HG03520 (cell line): ENCODE results near the gene SPOCK2.
"Not testable (repeated sequence)": the region's sequence is repeated elsewhere in the genome, so short reads cannot be mapped to it uniquely, and the experiment has no call there.

ENCODE experiments used
- ATAC-seq: cut with Tn5 transposase; IDR thresholded peaks from one replicate; pipeline ENCODE4 v1.9.1; 2021; ENCODE audit warnings: mild to moderate bottlenecking, moderate library complexity; ENCODE audit not compliant: unreplicated experiment

The SPOCK2 gene

GRCh38 chr10:72087969-72088888 is at the start of gene SPOCK2:
Gene SPOCK2, minus strand, starts transcription at chr10:72088551. Its CDS starts 223 bp downstream, at chr10:72088328.
- no peak for ATAC-seq

DNA sequence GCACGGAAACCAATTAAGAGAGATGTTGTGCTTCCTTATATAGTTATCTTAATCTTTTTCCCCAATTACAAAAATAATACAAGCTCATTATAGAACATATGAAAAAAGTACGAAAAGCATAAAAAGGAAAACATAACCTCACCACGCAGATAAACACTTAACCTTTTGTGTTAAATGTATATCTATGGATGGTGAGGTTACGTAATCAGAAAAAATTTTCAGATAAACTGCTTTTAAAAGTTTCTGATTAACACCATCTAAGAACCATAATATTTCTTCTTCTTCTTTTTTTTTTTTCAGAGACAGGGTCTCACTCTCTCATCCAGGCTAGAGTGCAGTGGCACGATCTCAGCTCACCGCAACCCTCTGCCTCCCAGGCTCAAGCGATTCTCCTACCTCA is 49.2 kb upstream of the SPOCK2 start:
- ATAC-seq, result no peak

GRCh38 chr10:72136225-72136624 is 47.9 kb upstream of the SPOCK2 start:
- ATAC-seq, result not testable (repeated sequence)

DNA sequence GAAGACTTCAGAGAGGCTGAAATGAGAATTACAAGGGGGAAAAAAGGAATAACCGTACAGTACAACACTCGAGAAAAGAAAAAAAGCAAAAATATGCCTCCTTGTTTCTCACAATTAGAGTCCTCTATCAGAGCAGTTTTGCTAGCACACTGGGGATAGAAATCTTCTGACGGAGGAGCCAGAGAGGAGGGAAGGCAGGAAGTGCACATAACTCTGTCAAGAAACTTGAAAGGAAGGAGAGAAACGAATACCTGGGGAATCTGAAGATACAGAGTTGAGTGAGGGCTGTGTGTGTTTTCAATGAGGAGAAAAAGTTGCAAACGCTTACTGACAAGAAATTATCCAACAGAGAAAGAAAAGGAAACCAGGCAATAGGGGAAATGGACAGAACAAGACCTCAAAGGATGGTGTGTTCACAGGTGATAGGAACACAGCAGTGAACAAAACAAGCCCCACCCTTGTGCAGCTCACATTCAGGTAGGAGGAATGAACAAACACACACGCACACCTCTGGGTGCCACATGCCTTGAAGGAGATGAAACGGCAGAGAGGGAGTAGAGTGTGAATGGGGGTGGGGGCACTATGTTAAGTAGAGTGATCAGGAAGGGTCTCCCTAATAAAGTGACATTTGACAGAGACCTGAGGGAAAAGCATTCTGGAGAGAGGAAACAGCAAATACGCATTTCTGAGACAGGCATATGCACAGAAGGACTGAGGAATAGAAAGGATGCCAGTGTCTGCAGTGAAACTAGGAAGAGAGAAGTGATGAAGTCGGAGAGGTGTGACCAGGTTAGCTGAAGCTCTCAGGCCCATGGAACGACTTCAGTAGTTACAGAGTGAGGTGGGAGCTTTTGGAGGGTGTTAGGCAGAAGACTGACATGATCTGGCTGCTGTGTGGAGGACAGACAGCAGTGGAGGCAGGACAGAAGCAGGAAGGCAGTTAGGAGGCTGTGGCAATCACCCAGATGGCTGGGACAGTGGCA is 46.7 kb upstream of the SPOCK2 start:
- no peak for ATAC-seq

DNA sequence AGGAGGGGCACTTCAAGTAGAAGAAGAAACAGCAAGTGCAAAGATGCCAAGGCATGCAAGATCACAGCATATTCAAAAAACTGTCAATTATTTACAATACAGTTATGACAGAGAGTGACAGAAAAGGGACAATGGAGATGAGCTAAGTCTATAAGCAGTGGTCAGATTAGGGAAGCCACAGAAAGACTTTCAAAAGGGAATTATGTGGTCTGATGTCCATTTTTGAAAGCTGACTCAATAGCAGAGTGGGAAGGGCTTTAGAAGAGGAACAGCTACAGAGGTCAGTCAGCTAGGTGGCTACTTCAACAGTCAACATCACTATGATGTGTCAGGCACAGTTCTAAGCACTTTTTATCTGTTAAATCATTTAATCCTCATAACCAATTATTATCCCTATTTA is 45.2 kb upstream of the SPOCK2 start:
- ATAC-seq, result peak; percentile 62

DNA sequence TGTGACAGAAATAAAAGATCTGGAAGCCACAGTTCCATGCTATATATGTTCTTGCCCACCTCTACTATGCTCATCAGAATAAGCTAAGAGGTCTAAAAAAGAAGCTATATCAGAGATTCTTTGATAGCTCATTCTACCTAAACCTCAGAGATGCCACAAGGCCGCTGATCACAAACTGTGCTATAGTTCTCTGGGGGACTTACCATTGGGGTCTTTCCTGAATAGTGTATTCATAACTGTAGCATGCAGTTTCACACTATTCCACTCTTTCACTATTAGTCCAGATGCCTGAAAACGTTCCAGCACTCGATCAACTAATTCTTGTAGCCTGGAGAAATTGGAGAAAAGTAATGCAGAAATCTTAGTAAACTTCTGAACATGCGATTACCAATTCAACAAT is 44.5 kb upstream of the SPOCK2 start:
- no peak for ATAC-seq

DNA sequence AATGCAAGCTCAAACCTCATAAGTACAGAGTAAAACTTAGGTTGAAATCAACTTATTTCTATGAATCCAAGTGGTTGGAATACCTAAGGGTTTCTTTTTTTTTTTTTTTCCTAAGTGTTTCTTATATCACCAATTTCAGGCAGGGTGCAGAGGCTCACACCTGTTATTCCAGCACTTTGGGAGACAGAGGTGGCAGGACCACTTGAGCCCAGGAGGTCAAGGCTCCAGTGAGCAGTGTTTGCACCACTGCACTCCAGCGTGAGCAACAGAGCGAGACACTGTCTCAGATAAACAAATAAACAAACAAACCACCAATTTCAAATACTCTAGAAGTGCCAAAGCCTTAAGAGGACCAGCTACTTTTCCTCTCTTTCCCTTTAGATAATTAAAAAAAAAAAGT is 39.2 kb upstream of the SPOCK2 start:
- no peak for ATAC-seq

GRCh38 chr10:72126872-72127232 is 38.5 kb upstream of the SPOCK2 start:
- no peak for ATAC-seq

GRCh38 chr10:72126184-72126871 is 38.0 kb upstream of the SPOCK2 start:
- ATAC-seq, result no peak

DNA sequence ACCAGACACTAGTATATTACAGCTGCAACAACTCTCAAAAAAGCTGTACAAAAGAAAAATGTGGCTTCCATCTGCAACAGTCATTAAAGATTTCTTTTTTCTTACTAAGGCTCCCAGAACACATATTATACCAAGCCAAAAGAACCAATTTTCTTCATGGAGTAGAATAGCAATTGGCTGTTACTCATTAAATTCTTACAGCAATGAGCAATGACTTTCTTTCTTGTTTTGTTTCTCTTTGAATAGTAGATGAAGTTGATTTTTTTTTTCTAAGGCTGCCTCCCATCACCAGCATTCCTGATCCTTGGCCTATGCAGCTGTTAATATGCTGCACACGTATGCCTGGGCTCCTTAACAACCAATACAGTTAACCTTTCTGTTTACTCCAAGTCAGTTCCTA is 36.6 kb upstream of the SPOCK2 start:
- ATAC-seq, result no peak

DNA sequence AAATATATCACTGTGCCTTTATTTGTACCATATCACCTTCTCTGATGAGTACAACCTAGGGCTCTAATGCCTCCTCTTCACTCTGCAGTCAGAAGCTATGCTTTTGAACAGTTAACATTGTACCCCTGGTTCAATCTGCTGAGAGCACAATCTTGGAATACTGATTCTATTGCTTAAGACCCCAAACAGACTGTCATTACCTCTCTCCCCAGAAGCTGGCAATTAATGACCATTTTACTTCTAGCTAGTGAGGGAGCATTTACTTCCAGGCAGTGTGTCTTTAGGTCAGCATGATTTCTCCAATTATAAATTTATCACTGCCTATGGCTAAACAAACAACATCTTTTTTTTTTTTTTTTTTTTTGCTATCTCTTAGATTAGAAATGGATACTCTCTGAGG is 36.0 kb upstream of the SPOCK2 start:
- no peak for ATAC-seq

GRCh38 chr10:72123616-72124015 is 35.3 kb upstream of the SPOCK2 start:
- ATAC-seq, result no peak

DNA sequence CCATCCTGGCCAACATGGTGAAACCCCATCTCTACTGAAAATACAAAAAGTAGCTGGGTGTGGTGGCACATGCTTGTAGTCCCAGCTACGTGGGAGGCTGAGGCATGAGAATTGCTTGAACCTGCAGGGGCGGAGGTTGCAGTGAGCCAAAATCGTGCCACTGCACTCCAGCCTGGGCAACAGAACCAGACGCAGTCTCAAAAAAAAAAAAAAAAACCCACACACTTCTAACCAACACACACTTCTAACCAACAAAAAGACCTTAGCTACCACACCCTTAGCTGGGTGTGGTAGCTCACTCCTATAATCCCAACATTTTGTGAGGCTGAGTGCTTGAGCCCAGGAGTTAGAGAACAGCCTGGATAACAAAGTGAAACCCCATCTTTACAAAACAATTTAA is 33.9 kb upstream of the SPOCK2 start:
- no peak for ATAC-seq

DNA sequence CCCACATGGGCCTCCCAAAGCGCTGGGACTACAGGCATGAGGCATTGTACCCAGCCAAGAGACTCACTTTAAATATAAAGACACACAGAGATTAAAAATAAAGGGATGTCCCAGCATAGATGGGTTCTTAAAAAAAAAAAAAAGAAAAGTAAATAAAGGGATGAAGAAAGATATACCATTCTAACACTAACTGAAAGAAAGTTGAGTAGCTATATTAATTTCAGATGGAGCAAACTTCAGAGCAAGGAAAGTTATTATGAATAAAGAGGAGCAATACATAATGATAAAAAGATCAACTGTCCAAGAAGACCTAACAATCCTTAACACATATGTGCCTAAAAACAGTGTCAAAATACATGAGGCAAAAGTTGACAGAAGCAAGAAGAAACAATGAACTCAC is 33.0 kb upstream of the SPOCK2 start:
- no peak for ATAC-seq

DNA sequence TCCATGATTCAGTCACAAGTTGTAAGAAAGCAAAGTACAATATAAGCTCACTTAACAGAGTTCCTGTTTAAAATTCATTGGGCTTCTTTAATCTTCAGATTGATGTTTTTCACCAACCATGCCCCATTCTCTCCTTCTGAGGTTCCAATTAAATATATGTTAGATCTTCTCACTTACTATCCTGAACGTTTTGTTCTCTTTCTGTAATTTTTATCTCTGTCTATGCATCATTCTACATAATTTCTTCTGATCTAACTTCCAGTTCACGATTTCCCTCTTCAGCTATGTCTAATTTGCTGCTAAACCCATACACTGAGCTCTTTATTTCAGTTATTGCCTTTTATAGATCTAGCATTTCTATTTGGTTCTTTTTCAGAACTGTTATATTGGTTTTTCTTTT is 28.0 kb upstream of the SPOCK2 start:
- ATAC-seq, result no peak

- ATAC-seq, result no peak
These were observed 26.5 kb upstream of the SPOCK2 start for GRCh38 chr10:72114706-72115450.

DNA sequence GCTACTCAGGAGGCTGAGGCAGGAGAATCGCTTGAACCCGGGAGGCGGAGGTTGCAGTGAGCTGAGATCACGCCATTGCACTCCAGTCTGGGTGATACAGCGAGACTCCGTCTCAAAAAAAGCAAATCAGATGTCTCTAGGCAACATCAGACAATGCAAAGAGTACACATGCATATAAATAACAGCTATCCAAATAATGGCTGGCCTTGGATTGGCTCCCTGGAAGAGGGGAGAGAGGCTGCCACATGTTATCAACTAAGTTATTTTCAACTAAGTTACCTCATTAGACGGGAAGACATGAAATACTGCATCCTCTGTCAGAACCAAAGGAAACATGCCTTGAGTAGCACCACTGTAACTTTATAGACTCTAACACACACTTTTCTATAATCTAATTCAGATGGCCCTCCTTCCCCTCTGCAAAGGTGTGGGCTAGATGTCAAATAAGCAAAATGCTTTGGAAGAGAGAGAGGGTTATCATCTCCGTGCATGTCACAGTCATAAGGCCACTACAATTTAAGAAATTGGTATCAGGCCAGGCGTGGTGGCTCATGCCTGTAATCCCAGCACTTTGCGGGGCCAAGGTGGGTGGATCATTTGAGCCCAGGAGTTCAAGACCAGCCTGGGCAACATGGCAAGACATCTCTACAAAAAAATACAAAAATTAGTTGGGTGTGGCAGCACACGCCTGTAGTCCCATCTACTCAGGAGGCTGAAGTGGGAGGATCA is 22.5 kb upstream of the SPOCK2 start:
- no peak for ATAC-seq

DNA sequence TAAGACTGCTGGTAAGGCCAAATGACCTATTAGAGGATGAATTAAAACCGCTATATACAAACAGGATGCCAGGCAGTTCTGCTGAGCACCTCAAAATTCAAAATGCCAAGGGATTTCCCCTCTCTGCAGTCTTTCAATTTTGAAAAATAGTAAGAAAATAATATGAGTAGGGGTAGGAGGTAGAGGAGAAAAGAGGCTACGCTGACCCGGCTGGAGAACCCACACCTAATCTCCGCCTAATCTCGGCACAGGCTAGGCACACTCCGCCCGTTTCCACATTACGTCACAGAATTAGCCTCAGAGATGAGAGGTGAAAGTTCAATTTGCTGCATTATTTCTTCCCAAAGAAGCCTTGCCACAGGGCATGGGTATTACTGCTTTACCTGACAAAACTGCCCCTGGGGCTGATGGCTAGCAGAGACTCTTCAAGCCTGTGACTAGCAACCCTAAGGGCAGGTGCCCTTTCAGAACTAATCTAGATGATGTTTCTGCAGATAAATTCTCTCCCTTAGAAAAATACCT is 21.3 kb upstream of the SPOCK2 start:
- ATAC-seq, result no peak

DNA sequence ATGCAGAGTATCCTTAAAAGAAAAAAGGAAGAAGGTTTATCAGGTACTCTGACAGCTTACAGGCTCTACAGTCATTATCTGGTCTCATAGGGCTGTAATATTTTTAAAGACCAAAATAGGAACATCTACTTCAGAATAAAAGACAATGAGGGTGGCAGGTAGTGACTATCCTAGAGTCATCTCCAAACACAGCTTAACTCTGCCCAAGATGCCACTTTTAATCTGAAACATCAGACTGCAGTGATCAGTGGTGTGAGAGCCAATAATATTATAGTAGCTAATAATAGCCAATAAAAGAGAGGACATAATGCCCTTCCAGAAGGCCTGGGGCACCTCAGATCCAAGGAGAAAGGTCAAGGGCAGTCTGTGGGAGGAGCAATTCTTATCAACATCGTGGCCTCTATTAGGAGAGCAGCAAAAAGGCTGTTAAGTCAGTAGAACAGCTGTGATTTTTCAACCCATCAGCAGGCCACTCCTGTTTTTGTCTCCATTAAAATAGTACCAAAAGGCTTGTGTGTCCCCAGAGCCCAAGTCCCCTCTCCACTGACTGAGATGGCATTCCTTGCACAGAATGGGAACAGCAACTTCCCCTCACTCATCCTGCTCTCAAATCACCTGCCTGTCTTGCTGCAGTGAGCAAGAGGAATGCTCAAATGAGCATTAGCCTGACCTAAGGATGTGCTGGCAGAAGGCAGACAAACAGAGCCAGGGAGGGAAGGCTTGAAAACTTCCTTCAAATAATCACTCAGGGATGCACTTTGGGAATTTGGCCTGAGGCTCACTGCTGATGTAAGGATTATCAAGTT is 20.7 kb upstream of the SPOCK2 start:
- ATAC-seq, result no peak
